ENCODE results near the gene CLSTN2.

- TF ChIP-seq CTCF (IDR thresholded peaks at IDR 0.05; ENCODE audit: insufficient read depth, low read depth, low read length) (no peak), EZH2 (IDR thresholded peaks at IDR 0.05; ENCODE audit: insufficient read depth, low read length) (no peak)
These were observed 664.5 kb downstream of the CLSTN2 start for GRCh38 chr3:140599496-140599895.
